Dedifferentiated amniotic fluid mesenchymal stem cell (primary cell): ENCODE results near the gene CDX1.
A peak's percentile ranks its signal among the peaks of the same experiment; 100 is the strongest.

ENCODE experiments used
- DNase-seq: peaks from one replicate; pipeline ENCODE4 v3.0.0-alpha.2; 2016; ENCODE audit errors: extremely low spot score

The CDX1 gene

DNA sequence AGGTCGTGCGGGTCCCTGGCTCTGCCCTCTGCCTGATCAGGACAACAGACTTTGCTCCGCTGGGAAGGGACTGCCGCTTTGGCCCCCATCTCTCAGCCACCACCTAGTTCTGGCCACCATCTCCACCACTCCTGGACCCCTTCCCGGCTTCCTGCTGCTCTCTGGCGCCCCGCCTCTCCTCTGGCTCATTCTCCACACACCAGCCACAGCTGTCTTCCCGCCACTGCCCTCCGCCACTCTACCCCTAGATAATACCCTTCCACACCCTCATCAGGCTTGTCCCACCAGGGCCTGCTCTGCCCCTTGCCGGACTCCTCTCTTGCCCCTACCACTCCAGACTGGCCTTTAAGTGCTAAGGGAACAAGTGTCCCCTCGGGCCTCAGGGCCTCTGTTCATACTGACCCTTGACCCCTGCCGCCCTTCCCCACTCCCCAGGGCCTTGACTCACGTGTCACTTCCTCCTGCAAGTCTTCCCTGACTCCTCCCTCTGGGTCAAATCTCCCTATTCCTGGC, 3.0 kb upstream of the CDX1 start:
- no peak for DNase-seq

- no peak for DNase-seq
Measured at GRCh38 chr5:150164211-150164980, 2.2 kb upstream of the CDX1 start.

GRCh38 chr5:150166037-150166649, 435 bp upstream of the CDX1 start:
- no peak for DNase-seq

DNA sequence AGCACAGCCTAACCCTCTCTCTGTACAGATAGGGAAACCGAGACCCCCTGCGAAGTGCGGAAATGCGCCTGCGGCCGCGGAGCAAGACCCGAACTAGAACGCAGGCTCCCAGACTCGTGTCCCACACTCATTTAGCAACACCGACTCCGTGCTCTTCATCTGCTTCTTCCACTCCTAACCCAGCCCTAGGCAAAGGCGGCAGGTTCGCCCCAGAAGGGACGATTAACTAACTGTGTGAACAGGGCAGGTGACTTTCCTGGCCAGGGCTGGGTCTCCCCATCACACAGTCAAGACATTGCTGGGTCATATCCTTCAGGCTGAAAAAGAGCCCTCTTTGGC, 903 bp downstream of the CDX1 start:
- DNase-seq, result no peak

- no peak for DNase-seq
Measured at GRCh38 chr5:150167908-150168307, 1.3 kb downstream of the CDX1 start.

DNA sequence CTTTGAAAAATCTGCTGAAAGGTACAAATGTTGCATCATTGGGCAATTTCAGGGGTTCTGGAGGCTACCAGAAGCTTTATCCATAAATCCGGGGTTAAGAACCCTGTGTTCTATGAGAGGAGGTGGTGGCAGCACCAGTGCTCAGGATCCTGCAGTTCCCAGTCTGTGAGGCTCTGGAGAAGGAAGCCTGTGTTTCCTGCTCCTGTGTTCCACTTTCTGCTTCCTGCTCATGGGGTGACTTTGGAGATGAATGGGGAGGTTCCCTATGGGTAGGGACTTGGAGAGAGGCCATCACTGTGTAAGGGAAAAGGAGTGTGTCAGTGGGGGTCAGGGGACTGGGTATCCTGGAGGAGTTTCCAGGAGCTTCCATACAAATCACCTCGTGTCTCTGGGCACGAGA, 2.3 kb downstream of the CDX1 start:
- no peak for DNase-seq

DNA sequence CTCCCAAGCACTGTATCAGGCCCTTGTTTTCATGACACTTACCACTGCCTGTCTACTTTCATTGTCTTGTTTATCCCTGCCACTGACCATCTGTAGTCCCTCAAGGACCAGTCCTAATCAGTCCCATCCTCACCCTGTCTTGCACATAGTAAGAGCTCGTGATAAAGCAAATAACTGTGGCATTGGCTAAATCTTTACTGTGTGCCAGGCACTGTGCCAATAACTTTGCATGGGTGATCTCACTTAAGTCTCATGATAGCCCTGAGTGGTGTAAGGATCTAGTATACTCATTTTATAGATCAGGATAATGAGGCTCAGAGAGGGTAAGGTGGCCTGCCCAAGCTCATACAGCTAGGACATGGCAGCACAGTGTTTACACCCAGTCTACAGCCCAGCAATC, 5.6 kb downstream of the CDX1 start:
- DNase-seq, result peak; percentile 38

- no peak for DNase-seq
Measured at GRCh38 chr5:150172556-150172955, 6.0 kb downstream of the CDX1 start.

- DNase-seq, result no peak
Measured at GRCh38 chr5:150173161-150173560, 6.6 kb downstream of the CDX1 start.

DNA sequence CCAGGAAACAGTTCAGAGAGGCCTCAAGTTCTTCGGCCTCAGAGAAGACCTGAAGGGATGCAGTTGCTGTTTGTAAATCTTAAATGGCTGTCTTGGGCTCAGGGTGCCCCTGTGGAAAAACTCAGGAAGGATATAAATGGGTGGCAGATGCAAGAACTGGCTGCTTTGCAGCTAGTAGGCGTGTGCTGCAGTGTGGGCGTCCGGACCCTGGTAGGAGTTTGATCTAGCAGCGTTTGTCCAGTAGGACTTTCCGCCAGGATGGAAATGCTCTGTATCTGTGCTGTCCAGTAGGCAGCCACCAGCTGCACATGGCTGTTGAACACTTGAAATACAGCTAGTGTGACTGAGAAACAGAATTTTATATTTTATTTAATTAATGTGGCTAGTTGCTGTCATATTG, 7.7 kb downstream of the CDX1 start:
- DNase-seq, result no peak

GRCh38 chr5:150175076-150175475, 8.5 kb downstream of the CDX1 start:
- DNase-seq, result no peak

- DNase-seq, result no peak
Measured at GRCh38 chr5:150175536-150175935, 9.0 kb downstream of the CDX1 start.

GRCh38 chr5:150176745-150177477, 10.3 kb downstream of the CDX1 start:
- DNase-seq, result no peak

GRCh38 chr5:150177721-150178120, 11.1 kb downstream of the CDX1 start:
- DNase-seq, result no peak

DNA sequence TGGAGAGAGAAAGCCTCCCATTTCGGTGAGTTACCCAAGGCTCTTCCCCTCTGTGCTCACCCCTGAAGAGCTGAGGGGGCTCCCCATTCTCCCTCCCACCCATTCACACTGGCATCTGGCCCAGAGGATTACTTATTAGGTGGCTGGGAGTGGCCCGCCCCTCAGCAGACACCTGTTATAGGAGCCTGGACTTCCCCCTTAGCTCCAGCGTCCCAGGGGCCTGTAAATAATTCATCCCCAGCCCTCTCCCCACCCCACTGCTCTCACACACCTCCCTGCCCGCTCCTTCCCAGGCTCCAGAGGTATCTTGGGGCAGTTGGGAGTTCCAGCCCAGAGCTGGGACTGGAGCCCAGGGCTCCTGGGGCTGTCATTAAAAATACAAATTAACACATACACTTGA, 11.7 kb downstream of the CDX1 start:
- no peak for DNase-seq

GRCh38 chr5:150179019-150179620, 12.5 kb downstream of the CDX1 start:
- no peak for DNase-seq

DNA sequence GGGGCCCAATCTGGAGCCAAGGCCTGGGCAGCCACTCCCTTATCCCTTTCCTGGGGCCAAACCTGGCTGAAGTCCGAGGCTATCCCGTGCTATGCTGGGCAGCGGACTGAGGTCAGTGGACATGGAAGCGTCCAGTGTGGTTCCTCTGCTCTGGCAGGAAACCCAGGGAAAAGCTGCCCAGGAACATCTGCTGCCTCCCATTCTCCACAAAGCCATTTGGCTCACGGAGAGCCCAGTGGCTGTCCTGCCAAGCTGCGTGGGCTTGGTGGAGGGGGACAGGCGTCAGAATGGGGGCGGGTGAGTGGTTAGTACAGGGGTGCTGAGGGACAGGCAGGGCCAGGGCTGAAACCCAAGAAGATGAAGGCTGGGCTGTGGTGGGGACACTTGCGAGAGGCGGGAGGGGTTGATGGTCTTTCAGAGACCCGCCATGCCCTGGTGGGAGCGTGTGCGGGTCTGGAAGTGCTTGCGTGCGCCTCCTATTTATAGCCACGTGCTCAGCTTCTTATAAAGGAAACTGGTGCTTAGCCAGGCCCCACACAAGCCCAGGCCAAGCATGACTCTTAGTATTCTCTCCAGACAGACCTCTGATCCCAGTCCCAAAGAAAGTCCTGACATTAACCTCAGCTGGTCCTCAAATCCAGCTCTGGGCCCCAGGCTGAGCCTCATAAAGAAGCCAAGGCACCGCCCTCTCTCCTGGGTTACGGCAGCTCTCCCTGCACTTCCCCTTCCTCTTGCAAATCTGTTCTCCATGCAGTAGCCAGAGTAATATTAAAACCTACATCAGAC, 13.9 kb downstream of the CDX1 start:
- no peak for DNase-seq

DNA sequence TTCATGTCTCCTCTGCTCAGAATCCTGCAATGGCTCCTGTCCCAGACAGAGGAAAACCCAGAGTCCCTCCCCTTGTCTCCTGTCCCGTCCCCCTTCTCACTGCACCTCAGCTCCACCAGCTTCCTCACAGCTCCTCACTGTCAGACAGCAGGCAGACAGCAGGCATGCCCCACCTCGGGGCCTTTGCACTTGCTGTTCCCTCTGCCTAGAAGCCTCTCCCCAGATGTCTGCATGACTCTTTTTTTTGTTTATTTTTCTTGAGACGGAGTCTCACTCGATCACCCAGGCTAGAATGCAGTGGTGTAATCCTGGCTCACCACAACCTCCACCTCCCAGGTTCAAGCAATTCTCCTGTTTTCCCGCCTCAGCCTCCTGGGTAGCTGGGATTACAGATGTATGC, 14.4 kb downstream of the CDX1 start:
- DNase-seq, result no peak

DNA sequence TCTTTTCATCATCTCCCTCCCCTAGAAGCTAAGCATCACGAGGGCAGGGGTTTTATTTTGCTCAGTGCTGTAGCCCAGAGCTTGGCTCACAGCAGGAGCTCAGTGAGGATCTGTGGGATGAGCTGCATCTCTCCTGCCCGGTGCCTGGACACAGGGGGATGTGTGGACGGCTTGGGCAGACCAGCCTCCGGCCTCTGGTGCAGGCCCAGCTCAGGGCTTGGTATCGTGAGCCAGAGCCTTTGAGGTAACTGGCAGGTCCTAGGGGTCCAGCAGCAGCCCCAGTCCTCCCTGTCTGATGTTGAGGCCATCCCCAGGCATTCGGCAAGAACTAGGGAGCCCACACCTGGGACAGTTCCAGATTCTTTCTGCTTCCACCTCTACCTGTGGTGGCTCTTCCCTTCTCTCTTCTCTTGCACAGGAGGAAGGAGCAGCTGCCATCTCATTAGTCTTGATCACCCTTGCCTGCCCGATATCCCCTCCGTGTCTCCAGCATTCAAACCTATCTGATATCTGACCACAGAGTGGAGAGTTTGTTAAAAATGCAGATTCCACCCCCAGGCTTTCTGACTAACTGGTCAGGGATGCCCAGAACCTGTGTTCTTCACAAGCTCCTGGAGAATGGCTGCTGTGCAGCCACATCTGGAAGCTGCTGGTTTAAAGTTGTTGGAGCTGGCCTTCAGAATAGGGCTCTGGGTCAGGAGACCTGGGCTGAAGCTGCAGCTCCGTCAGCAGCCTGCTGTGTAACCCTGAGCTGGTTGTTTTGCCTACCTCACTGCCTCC, 15.4 kb downstream of the CDX1 start:
- DNase-seq, result no peak

GRCh38 chr5:150182774-150183173, 16.2 kb downstream of the CDX1 start:
- no peak for DNase-seq

DNA sequence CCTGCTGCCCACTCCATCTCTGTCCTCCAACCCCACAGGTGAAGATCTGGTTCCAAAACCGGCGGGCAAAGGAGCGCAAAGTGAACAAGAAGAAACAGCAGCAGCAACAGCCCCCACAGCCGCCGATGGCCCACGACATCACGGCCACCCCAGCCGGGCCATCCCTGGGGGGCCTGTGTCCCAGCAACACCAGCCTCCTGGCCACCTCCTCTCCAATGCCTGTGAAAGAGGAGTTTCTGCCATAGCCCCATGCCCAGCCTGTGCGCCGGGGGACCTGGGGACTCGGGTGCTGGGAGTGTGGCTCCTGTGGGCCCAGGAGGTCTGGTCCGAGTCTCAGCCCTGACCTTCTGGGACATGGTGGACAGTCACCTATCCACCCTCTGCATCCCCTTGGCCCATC, 16.9 kb downstream of the CDX1 start:
- DNase-seq, result no peak
